Cardiac fibroblast (primary cell): ENCODE data around the gene C11orf58.

Experiments used
- DNase-seq, 2 donors: peaks; one replicate each; pipeline versions ENCODE4 v3.0.0 to v3.0.0-alpha.2; 2010; ENCODE audit warnings: low read depth in 2 of 2
- H3K4me3 ChIP-seq, 2 donors: replicated peaks in 1 of 2; 1 replicate in 1 of 2; 2 replicates in 1 of 2; pipeline ENCODE4 v1.5.1; 2011; ENCODE audit warnings: low read depth in 2 of 2, low read length in 2 of 2, mild to moderate bottlenecking in 2 of 2, moderate library complexity in 1 of 2
- TF ChIP-seq, protein P1 (sequence below): IDR thresholded peaks from one replicate; pipeline ENCODE4 v1.5.1; 2011; ENCODE audit warnings: low read depth, mild to moderate bottlenecking, low read length, inconsistent platforms

Gene C11orf58

DNA sequence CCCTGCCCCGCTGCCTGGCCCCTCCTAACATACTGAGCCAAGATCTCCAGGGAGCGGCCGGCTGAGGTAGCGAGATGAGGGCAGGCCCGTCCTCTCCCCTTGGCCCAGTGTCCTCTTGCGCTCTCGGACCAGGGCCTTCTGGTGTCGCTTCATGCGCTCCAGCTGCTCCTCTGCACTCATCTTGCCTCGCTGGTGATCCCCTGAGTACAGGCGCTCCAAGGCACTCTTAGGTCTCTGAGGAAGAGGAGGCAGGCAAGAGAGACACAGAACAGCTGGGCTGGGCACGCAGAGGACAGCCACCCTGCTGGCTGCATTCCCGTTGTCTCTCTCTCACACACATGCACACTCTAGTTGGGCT, 50.6 kb downstream of the C11orf58 start:
- TF ChIP-seq, protein P1, sequence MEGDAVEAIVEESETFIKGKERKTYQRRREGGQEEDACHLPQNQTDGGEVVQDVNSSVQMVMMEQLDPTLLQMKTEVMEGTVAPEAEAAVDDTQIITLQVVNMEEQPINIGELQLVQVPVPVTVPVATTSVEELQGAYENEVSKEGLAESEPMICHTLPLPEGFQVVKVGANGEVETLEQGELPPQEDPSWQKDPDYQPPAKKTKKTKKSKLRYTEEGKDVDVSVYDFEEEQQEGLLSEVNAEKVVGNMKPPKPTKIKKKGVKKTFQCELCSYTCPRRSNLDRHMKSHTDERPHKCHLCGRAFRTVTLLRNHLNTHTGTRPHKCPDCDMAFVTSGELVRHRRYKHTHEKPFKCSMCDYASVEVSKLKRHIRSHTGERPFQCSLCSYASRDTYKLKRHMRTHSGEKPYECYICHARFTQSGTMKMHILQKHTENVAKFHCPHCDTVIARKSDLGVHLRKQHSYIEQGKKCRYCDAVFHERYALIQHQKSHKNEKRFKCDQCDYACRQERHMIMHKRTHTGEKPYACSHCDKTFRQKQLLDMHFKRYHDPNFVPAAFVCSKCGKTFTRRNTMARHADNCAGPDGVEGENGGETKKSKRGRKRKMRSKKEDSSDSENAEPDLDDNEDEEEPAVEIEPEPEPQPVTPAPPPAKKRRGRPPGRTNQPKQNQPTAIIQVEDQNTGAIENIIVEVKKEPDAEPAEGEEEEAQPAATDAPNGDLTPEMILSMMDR, result no peak
- DNase-seq, result no peak
- no peak overlapping the region for H3K4me3 ChIP-seq

DNA sequence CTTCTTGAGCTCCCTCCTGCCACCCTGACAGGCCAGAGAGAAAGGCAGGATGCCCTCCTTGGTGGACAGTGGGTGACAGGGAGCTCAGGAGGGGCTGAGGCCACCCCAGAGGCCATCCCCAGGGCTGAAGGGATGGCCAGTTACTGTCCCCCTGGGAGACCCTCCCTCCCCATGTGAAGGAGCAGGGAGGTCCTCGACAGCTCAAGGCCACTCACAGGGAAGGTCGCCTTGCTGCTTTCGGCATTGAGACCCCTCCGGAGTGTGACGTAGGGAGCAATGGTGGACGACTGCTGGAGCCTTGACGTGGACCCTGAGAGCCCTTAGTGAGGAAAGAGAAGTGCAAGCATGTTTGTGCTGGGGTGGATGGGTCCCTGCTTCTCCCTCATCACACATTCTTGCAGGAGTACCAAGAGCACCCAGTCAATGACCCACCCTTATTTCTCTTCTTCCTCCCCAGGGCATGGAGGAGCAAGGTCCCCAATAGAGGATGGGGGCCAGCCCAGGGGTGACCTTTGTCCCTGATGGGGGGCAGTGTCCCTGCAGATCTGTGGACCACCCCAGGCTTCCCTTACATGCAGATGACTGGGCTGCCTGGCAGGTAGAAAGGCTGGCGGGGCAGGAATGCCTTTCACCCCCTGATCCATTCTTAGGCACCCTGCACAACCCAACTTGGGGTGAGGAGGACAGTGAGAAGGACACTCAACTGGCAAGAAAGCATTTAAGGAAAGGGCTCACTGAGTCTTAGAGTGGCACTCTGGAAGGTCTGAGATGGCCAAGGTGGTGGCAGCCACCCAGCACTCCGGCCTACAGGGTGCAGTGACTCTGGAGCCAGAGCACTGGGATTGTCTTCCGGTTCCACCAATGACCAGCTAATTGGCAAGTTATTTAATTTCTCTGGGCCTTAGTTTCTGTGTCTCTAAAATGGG, 51.4 kb downstream of the C11orf58 start:
- TF ChIP-seq, protein P1, result no peak
- H3K4me3 ChIP-seq, result no peak overlapping the region

DNA sequence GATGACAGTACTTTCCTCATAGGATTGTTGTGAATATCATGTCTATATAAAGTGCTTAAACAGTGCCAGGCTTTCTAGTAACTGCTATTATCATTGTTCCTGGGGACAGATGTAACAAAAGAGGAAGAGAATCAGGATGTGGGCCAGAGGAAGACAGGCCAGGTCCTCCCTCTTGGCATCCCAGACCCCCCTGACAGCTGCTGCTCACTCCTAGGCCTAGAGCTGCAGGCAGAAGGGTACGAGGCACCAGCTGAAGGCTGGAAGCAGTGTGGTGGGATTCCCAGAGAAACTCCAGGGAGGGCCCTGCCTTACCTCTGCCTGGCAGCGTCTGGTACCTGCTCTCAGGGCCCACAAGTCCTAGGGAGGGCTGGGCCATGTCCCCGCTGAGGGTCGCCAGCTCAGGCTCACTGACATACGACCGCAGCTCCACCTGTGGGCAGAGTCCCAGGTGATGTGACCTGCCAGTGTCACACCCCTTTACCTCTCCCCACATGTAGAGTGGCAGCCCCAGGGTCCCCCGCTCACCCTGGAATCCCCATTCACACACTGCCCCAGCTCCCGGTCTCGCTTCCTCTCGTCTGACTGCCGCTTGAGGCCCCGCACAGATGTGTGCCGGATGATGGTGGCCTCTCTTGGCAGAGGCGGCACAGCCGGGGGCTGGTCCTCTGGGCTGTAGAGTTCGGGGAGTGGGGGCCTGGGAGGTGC, 52.2 kb downstream of the C11orf58 start:
- no peak for DNase-seq
- H3K4me3 ChIP-seq, result no peak overlapping the region
- TF ChIP-seq, protein P1, result no peak

More for the DNA sequence above, 51.4 kb downstream of the C11orf58 start:
- DNase-seq, result no peak

DNA sequence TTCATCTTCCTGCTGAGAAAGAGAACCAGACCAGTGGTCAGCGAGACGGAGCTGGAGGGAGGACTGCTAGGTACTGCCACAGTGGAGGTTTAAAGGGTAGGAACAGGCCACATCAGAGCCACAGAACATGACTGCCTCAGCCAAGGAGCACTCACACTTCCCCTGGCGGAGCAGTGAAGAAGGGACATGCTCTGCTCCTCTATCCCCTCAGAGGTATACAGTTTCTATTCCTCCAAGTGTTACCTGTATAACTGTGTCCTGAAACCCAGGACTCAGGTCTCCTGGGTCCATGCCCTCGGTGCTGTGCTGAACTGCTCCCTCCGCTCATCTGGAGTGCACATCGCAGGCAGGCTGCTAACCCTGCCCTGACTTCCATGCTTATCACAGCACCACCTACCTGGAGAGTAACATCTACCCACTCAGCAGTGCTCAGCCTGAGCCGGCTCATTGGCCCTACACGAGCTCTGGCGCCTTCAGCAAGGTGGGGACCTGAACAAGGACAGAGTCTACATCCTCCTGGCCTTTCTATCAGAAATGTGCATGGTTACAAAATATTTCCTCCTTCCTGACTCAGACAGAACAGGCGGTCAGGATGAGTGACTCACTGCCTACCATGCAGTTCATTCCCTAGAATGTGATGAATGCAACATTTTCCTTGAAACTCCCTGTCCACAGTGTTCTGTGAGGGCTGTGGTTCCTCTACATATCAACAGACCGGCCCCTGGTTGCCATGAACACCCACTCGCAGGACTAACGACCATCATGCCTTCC, 52.9 kb downstream of the C11orf58 start:
- TF ChIP-seq, protein P1, result no peak
- H3K4me3 ChIP-seq, result no peak overlapping the region
- peak; percentile 95 for DNase-seq

DNA sequence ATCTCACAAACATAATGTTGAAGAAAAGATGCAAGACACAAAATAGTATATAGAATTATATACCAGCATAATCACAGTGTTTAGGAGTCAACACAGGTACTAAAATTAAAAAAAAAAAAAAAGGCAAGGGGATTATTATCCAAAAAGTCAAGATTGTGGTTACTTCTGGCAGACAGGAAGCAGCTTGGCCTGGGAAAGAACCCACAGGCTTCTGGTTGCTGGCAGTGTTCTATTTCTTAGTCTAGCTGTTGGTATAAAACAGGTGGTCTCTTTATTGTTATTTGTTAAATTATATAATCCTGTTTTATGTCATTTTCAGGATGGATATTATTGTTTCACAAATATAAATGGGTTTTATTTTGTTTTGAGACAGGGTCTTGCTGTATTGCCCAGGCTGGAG, 54.0 kb downstream of the C11orf58 start:
- TF ChIP-seq, protein P1, result no peak
- no peak overlapping the region for H3K4me3 ChIP-seq
- peak; percentile 41 to 53 for DNase-seq

DNA sequence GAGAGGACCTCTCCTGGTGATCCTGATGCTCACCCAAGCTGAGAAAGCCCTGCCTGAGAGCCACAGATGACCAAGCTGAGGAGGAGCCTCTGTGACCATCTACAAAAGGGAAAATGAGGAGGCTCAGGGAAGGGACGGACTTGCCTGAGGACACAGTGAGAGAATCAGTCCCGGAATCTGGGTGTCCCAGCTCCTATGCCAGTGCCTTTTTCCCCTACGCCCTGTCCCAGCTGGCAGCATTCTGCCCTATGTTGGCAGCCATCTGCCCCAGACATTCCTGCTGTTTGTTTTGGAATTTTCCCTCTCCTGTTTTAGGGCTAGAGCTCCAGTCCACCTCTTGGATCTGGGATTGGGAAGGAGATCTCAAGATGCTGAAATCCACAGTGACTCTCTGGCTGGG, 54.6 kb downstream of the C11orf58 start:
- no peak for DNase-seq
- TF ChIP-seq, protein P1, result no peak
- H3K4me3 ChIP-seq, result no peak overlapping the region
